WTC11 (cell line): ENCODE measurements around the gene AK6. TPM values are rescaled to one million over a fixed set of nuclear protein-coding genes. Genes with fewer than 3 reads are reported as not detected.

ENCODE experiments used
- ATAC-seq: fragments of 200-7000 bp; cut with Tn5 transposase; 2 replicates; pipeline ENCODE4 v1.10.0; 2021; ENCODE audit warnings: mild to moderate bottlenecking, moderate library complexity
- CTCF ChIA-PET: fragments of 300-600 bp; sonication (Branson Sonifier 250); formaldehyde crosslinking; loops from one replicate; lab custom pipeline; 2021; ENCODE audit warnings: antibody characterized with exemption; lab: Charles Lee
- POLR2A ChIA-PET: fragments of 350-600 bp; sonication (Branson Sonifier 250); formaldehyde crosslinking; loops from one replicate; lab custom pipeline; 2021; ENCODE audit warnings: antibody characterized with exemption; lab: Charles Lee
- DNase-seq: peaks from one replicate; pipeline ENCODE4 v3.0.0; 2021; ENCODE audit warnings: low spot score
- H3K27ac Mint-ChIP-seq: 2 replicates; pipeline ENCODE4 v1.8.0; 2021; ENCODE audit warnings: mixed read lengths
- H3K27me3 Mint-ChIP-seq: 2 replicates; pipeline ENCODE4 v1.8.0; 2021; ENCODE audit warnings: low read depth, mild to moderate bottlenecking, moderate library complexity, mixed read lengths
- H3K36me3 Mint-ChIP-seq: 2 replicates; pipeline ENCODE4 v1.8.0; 2021; ENCODE audit warnings: mixed read lengths
- H3K4me1 Mint-ChIP-seq: 2 replicates; pipeline ENCODE4 v1.8.0; 2022; ENCODE audit warnings: mixed read lengths
- H3K4me3 Mint-ChIP-seq: 2 replicates; pipeline ENCODE4 v1.8.0; 2021; ENCODE audit warnings: mild to moderate bottlenecking, moderate library complexity, mixed read lengths
- H3K9me3 Mint-ChIP-seq: 2 replicates; pipeline ENCODE4 v1.8.0; 2021; ENCODE audit warnings: mixed read lengths
- AFF4 ChIP-seq: sonication (generic); formaldehyde crosslinking; IDR thresholded peaks from 2 replicates; pipeline ENCODE4 v1.8.1; 2023; ENCODE audit warnings: mild to moderate bottlenecking, missing genetic modification reagents, borderline replicate concordance
- CBFB ChIP-seq: sonication (generic); formaldehyde crosslinking; IDR thresholded peaks from 2 replicates; pipeline ENCODE4 v1.8.1; 2022; ENCODE audit warnings: mild to moderate bottlenecking, low read depth, missing genetic modification reagents
- CTCF ChIP-seq: fragments of 200-600 bp; IDR thresholded peaks from 2 replicates; pipeline ENCODE4 v1.8.0; 2022; ENCODE audit warnings: antibody characterized with exemption
- E2F5 ChIP-seq: sonication (generic); formaldehyde crosslinking; IDR thresholded peaks from 2 replicates; pipeline ENCODE4 v1.8.1; 2022; ENCODE audit warnings: mild to moderate bottlenecking, moderate library complexity, missing genetic modification reagents
- GRHL2 ChIP-seq: fragments of 250-450 bp; sonication (Bioruptor Pico); IDR thresholded peaks from 2 replicates; pipeline ENCODE4 v1.8.0; 2022; ENCODE audit warnings: mild to moderate bottlenecking, moderate library complexity; ENCODE audit not compliant: insufficient replicate concordance, severe bottlenecking
- HMGXB4 ChIP-seq: sonication (generic); formaldehyde crosslinking; IDR thresholded peaks from 2 replicates; pipeline ENCODE4 v1.8.1; 2023; ENCODE audit warnings: mild to moderate bottlenecking, moderate library complexity, missing genetic modification reagents
- KAT7 ChIP-seq: sonication (generic); formaldehyde crosslinking; IDR thresholded peaks from 2 replicates; pipeline ENCODE4 v1.8.1; 2023; ENCODE audit warnings: missing genetic modification reagents, mild to moderate bottlenecking, borderline replicate concordance
- OVOL2 ChIP-seq: fragments of 250-450 bp; sonication (Bioruptor Pico); IDR thresholded peaks from 2 replicates; pipeline ENCODE4 v1.9.0; 2021; ENCODE audit warnings: mild to moderate bottlenecking, borderline replicate concordance
- PRDM15 ChIP-seq: sonication (generic); formaldehyde crosslinking; IDR thresholded peaks from 2 replicates; pipeline ENCODE4 v1.8.0; 2022; ENCODE audit warnings: missing genetic modification reagents
- PRRX2 ChIP-seq: fragments of 250-450 bp; sonication (Bioruptor Pico); IDR thresholded peaks from 2 replicates; pipeline ENCODE4 v1.8.0; 2021; ENCODE audit warnings: mild to moderate bottlenecking
- TCF7 ChIP-seq: sonication (generic); formaldehyde crosslinking; IDR thresholded peaks from 2 replicates; pipeline ENCODE4 v1.8.0; 2022; ENCODE audit warnings: mild to moderate bottlenecking, low read depth, missing genetic modification reagents, moderate library complexity
- ZNF532 ChIP-seq: fragments of 250-450 bp; sonication (Bioruptor Pico); IDR thresholded peaks from 2 replicates; pipeline ENCODE4 v1.9.0; 2021; ENCODE audit warnings: mild to moderate bottlenecking, borderline replicate concordance
- total RNA-seq: library from RNA; stranded (reverse); gene quantifications from 3 replicates; pipeline ENCODE4 v1.2.3, GENCODE V29; 2021

Gene AK6
- total RNA-seq, 1 experiment from 2014 or later = 43.1 TPM

GRCh38 chr5:69335341-69335935, 33.9 kb downstream of the AK6 start:
- CTCF ChIA-PET = interaction anchor here (0.6 to 3.0 kb wide), 22 partner anchors 9 to 313 kb away, joined by 3 to 31 read pairs (median 5); partner anchors contain the start of genes CCNB1, CDK7, RAD17 and SLC30A5
- H3K9me3 Mint-ChIP-seq = no peaks in the 10 kb centered on the region

More at GRCh38 chr5:69335341-69335935, 33.9 kb downstream of the AK6 start:
- Mint-ChIP-seq H3K27ac (no peak overlapping the region), H3K27me3 (peaks cover 14% of the 10 kb centered on the region), H3K4me3 (no peak overlapping the region), H3K4me1 (peaks cover 13% of the 10 kb centered on the region), H3K36me3 (no peaks in the 10 kb centered on the region)
- no peak for TF ChIP-seq OVOL2
- TF ChIP-seq ZNF532 (CRISPR knock-in tag) = no peak
- no peak for TF ChIP-seq CBFB (CRISPR knock-in tag)
- TF ChIP-seq HMGXB4 (CRISPR knock-in tag) = no peak
- no peak for TF ChIP-seq KAT7
- no peak for TF ChIP-seq E2F5 (CRISPR knock-in tag)
- no peak for TF ChIP-seq PRRX2 (CRISPR knock-in tag)
- no peak for TF ChIP-seq AFF4
- TF ChIP-seq TCF7 (CRISPR knock-in tag) = no peak
- TF ChIP-seq CTCF = no peak
- no peak for TF ChIP-seq PRDM15 (CRISPR knock-in tag)
- no peak for TF ChIP-seq GRHL2
- no peak for DNase-seq
- POLR2A ChIA-PET = interaction anchor here (0.6 to 0.7 kb wide), 2 partner anchors 45 to 147 kb away, joined by 3 to 4 read pairs; no protein-coding TSS in a partner anchor
- ATAC-seq = no peak
